NCI-H69 (cell line): Measurements from ENCODE around the gene AP3D1.
"Not testable (repeated sequence)": the region's sequence is repeated elsewhere in the genome, so short reads cannot be mapped to it uniquely, and the experiment has no call there.

ENCODE experiments used
- DNase-seq: peaks from one replicate; lab custom pipeline; 2025; lab: John Stamatoyannopoulos, UW

AP3D1 gene

DNA sequence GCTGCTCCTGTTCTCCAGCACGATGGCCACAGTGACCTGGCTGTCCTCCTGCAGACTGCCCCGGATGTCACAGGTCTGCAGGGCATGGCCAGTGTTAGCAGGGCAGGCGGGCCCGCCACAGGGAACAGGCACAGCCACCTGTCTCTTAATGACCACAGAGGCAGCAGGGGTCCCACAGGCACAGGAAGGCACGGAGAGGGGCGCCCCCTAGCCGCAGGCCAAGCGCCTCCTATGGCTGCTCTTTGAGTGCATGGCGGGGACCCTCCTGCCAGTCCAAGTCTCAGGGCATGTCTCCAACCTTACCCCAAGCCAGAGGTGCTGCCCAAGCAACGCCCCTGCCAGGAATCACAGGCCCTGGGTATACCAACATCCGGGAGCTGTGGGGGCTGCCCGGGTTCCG lies 40.5 kb downstream of the AP3D1 start:
- DNase-seq = no peak

DNA sequence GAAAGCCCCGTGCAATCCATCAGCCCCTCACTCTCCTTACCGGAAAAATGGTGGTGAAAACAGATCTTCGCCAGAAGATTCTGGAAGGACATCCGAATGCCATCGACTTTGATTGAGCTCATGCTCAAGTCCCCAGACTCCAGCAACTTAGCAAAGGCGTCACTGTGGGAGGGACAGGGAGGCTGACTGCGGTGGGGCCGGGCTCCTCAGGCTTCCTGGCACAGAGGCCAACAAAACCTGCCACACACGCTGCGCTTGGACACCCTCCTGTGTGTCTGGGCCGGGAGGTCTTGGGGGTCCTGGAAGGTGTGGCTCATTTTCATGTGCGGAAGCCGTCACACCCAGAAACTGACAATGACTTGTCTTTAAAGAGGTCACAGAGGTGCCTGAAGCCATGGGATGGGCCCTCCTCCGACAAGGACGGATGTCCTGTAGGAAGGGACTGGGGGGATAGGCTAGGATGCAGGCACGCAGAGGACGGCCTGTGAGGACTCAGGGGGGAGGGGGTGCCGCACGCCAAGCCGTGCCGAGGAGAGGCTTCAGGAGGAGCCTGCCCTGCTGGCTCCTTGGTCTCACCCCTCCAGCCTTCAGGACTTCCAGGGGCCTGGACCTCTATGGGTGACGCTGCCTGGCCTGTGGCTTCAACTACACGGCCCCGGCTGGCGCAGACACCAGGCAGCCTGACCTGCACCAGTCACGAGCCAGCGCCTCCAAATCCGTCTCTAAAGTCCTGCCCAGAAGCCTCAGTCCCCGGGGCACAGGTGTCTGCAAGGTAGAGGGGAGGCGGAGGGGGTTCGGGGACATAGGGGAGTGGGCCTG lies 42.1 kb downstream of the AP3D1 start:
- DNase-seq = no peak

DNA sequence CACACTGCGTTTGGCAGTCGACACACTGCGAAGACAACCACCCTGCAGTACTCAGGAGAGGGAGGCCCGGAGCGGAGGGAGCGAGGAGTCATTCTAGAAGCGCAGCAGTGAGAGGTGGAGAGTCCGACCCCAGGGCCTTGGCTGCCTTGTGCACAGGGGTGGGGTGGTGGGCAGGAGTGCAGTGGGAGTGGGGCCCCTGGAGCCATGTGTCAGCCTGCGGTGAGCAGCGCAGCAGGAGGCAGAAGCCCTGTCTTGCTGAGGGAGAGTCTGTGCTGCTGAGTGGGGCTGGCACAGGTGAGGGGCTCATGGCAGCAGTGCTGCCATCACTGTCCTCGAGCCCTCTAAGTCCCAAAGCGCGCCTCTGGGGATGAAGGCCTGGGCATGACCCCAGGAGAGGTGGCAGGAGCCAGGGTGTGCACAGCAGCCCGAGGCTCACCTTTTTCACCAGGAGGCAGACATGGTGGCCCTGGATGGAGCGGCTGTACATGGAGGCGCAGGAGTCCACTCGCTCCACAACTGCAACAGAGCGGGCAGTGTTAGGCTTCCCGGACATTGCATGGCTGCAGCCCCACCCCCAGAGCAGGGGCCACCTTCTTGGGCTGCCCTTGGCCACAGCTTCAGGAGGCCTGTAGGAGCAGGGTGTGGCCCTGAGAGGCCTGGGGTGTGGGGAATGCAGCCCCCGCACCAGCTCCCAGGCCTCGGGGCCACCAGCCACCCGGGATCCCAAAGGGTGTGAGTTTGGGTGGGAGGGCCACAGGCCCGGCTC lies 42.9 kb downstream of the AP3D1 start:
- no peak for DNase-seq

DNA sequence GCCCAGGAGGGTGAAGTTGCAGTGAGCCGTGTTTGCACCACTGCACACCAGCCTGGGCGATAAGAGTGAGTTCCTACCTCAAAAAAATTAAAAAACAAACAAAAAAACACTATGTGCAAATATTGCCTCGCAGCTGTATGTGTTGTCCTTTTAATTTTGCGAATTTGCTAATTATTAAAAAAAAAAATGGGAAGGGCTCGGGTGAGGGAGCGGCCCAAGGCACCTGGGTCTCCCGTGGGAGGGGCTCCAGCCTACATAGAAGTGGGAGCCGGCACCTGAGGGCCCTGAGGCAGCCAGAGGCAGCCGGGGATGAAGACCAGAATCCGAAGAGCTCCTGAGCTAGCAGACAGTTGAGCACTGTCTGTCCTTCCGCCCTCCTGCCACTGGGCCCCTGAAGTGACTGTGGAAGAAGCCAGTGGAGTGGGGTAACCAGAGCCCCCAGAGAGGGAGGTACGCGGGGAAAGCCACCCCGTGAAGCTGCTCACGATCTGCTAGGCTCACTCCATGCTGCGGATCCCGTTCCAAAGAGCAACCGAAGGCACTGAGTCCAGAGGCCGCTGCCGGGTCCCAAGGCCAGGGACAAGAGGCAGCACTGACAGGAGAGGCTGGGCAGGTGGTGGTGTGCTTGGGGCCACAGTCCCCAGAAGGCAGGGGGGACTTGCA lies 48.2 kb downstream of the AP3D1 start:
- no peak for DNase-seq

DNA sequence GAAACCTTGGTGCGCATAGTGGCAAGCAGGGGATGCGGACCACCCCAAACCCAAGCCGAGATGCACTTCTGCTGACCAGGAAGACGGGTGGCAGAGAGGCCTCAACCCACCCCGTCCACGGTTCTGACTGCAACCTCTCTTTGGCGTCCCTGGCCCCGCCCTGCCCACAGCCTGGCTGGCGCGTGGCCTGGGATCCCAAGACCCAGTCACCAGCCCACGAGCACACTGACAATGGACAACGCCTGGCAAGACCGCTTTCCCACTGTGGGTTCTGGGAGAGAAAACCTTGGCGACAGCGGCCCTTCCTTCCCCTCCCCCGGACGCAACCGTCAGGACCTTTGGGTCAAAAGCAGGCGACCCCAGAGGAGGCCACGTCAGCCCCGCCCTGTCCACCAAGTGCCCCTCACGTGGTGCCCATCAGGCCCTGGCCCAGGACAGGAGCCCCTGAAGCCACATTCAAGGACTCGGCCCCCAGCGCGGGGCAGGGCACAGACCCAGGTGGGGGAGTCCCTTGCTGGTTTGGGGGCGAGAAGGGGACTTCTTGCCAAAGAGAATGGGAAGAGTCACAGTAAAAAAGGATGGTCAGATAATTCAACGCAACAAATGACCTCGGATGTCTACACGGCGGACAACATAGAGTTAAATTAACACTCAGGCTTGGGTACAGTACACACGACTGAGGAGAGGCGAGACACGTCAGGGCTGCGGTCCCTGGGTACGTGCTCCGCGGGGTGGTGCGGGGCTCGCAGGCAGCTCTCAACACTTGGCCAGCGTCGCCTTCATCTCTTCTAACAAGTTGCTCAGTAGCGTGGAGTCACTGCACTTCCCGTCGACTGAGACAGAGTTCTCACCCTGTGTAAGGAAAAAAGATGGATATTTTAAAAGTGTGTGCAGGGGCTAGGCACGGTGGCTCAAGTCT lies 49.7 kb downstream of the AP3D1 start:
- no peak for DNase-seq

DNA sequence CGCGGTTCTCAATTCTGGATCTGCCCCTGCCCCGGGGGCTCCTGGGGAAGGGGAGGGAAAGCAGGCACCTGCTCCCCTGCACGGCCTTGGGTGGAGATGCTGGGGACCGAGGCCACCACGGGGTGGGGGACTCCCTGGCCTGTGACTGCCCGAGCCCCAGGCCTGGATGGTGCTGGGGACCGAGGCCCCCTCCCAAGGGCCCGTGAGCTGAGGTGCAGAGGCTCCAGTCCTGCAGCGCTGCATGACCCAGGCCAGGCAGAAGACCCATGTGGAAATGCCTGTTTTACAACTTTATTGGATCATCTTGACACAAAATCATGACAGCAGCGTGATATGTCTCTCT lies 50.7 kb downstream of the AP3D1 start:
- DNase-seq = no peak

DNA sequence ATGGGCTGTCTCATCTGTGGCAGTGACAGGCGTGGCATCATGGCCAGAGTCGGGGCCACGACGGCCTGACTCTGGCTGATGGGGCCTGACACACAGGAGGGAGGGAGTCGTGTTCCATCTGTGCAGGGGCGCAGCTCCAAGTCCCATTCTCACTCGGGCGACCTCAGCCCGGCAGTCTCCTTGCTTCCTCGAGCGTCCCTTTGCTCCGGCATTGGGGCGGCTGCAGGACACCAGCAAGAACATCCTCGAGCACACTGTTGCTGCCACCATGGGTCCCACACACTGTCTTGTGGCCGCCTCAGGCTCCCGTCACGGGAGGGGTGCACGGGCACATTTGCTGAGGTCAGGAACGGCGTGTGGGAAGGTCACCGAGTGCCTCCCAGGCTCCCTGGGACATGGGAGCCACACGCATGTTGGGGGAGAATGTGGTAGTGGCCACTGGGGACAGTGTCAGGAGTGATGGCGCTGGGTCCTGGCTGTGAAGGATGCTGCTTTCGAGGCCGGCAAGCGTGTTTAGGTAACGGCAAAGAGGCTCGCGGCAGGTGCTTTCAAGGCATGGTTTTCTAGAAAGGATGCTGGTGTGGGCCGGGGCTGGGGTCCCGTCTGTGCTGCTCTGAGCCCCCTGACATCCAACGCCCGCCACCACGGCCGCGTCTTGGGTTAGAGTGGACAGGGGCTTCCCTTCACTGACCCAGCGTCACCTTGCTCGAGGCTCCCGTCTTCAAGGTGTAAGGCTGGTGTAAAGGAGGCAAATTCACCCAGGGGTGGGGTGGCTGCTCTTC lies 51.2 kb downstream of the AP3D1 start:
- no peak for DNase-seq

DNA sequence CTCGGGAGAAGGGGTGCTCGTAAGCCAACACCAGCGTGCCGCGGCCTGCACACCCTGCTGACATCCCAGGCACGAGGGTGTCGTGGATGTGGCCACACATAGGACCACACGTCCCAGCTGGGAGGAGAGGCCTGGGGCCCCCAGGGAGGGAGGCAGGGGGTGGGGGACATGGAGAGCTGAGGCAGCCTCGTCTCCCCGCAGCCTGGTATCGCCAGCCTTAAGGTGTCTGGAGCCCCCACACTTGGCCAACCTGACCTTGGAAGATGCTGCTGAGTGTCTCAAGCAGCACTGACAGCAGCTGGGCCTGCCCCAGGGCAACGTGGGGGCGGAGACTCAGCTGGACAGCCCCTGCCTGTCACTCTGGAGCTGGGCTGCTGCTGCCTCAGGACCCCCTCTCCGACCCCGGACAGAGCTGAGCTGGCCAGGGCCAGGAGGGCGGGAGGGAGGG lies 52.3 kb downstream of the AP3D1 start:
- DNase-seq = no peak

DNA sequence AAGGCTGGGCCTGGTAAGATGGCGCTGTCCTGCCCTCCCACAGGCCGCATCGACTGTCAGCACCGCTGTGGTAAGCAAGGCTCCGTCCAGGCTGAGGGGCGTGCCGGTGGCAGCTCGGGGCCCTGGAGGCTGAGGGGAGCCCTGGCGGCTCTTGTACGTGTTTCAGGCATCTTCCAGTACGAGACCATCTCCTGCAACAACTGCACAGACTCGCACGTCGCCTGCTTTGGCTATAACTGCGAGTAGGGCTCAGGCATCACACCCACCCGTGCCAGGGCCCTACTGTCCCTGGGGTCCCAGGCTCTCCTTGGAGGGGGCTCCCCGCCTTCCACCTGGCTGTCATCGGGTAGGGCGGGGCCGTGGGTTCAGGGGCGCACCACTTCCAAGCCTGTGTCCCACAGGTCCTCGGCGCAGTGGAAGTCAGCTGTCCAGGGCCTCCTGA lies 53.5 kb downstream of the AP3D1 start:
- no peak for DNase-seq

DNA sequence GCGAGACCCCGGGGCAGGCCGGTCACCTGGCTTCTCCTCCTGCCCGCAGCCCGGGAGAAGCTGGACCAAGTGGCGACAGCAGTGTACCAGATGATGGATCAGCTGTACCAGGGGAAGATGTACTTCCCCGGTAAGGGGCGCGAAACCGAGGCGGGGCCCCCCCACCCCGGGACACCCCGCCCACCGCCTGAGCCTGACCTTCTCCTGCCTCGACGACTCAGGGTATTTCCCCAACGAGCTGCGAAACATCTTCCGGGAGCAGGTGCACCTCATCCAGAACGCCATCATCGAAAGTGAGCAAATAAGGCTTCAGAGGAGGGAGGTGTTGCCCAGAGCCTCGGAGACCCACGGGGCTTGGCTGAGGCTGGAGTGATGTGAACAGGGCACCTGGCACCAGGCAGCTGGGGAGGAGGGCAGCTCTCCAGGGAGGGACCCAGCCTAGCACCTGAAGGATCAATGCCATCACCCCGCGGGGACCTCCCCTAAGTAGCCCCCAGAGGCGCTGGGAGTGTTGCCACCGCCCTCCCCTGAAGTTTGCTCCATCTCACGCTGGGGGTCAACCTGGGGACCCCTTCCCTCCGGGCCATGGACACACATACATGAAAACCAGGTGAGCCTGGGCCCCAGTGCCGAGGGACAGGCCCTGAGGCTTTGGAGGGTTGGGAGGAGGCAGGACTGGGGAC lies 54.0 kb downstream of the AP3D1 start:
- DNase-seq = peak; percentile 45

DNA sequence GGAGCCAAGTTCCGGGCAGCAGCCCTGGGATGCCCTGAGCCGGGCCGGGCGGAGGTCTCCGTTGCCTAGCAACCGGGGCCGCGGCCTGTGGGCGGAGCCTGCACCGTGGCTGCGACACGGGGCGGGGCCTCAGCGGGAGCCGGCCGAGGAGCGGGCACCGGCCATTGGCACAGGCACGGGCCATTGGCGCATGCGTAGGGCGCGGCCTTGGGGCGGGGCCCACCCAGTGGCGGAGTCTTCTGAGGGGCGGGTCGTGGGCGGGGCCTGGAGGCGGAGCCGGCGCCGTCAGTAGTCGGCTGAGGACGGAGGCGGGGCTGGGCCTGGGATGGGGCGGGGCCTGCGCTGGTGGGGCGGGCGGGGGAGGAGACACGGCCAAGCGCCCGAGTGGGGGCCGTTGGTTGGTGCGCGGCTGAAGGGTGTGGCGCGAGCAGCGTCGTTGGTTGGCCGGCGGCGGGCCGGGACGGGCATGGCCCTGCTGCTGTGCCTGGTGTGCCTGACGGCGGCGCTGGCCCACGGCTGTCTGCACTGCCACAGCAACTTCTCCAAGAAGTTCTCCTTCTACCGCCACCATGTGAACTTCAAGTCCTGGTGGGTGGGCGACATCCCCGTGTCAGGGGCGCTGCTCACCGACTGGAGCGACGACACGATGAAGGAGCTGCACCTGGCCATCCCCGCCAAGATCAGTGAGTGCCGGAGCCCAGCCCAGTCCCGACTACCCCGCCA lies 54.7 kb downstream of the AP3D1 start, which contains the start of gene IZUMO4:
Gene IZUMO4, plus strand, starts transcription at position 436 of the 723 bp plus-strand sequence. Its CDS starts 31 bp downstream, at position 467.
- DNase-seq = peak; percentile 98

DNA sequence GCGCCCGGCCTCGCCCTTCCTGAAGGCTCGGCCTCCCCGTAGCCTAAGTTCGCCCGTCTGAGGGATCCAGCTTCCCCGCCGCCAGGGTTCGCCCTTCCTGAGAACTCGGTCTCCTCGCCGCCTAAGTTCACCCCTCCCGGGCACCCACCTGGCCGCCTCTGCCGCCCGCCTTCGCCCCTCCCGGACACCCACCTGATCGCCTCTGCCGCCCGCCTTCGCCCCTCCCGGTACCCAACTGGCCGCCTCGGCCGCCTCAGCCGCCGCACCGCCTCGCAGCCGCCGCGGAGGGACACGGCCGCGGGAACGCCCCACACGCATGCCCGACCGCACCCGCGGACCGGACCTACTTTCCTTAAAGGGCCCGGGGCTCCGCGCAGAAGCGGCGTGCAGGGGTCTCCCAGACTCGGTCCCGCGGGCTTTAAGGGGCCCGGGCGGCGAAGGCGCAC lies 55.3 kb downstream of the AP3D1 start, which contains the start of gene MOB3A:
Gene MOB3A, minus strand, starts transcription at position 293 of the 446 bp plus-strand sequence. CDS start 17,766 bp downstream, outside the sequence.
- peak; percentile 98 for DNase-seq

DNA sequence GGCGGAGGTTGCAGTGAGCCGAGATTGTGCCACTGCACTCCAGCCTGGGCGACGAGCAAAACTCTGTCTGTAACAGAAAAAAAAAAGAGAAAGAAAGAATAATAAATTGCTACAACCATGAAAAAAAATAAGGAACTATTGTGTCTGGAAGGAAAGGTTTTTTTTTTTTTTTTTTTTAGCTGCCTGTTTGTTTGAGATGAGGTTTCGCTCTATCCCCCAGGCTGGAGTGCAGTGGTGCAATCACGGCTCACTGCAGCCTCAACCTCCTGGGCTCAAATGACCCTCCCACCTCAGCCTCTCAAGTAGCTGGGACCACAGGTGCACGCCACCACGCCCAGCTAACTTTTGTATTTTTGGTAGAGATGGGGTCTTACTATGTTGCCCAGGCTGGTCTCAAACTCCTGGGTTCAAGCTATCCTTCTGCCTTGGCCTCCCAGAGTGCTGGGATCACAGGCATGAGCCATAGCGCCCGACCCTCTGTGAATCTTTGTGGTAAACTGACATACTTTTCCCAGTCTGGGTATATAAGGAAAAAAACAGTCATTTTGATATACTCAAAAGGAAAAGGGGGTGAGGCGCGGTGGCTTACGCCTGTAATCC lies 59.3 kb downstream of the AP3D1 start:
- not testable (repeated sequence) for DNase-seq

DNA sequence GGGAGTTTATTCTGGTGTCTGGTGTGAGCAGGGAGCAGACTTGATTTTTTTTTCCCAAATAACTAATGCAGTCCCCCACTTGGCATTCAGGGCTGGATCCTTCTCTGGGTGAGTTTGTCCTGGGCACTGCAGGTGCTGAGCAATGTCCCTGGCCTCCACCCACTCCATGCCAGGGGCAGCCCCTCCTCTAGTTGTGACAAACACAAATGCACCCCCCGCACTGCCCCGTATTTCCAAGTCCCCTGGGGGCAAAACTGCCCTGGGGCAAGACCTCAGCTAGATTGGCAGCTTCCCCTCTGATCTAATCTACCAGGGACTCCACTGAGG lies 61.7 kb downstream of the AP3D1 start:
- DNase-seq = no peak

DNA sequence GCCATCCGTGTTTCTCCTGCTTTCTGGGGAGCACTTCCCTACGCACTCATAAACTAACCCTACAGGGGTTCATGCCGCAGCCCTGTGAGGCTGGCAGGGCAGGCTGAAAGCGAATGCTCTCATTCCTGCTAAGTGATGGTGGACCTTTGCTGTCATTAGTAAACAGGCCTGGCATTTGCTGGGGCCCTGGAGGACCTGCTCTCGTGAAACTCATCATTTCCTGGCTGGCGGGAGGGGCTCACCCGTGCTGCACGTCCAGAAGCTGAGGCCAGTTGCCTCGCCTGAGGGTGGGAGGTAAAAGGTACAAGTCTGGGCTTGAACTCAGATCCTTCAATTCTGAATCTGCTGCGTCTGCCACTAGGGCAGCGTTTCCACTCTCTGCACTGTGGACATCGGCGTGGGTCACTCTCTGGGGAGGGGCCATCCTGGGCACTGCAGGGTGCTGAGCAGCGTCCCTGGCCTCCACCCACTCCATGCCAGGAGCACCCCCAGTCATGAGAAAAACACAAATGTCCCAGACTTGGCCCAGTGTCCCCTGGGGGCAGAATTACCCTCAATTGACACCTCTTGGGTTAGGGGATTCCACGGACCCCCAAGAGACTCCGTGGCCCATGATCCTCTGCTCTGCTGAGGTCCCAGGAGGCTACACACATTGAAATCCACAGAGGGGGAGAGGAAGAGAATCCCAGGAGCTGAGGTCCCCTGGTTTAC lies 62.2 kb downstream of the AP3D1 start:
- peak; percentile 39 for DNase-seq

DNA sequence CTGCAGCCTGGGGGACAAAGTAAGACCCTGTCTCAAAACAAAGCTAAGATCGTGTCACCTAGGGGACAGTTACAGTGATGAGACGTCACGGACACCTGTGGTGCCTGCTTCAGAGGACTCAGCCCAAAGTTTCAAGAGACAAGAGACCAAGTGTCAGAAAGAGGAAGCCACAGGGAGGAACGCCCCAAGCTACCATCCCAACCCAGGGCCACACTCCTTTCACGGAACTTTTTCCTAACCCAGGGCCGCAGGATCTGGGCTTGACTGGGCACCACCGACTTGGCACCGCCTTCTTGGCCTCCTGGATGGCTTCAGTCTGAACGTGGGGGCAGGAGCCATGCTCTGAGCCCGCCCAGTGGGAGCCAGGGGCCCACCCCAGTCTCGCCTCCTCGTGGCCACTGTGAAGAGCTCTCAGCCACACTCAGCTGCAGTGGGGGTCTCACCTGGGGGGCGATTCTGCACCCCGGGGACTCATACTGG lies 63.7 kb downstream of the AP3D1 start:
- DNase-seq = no peak

DNA sequence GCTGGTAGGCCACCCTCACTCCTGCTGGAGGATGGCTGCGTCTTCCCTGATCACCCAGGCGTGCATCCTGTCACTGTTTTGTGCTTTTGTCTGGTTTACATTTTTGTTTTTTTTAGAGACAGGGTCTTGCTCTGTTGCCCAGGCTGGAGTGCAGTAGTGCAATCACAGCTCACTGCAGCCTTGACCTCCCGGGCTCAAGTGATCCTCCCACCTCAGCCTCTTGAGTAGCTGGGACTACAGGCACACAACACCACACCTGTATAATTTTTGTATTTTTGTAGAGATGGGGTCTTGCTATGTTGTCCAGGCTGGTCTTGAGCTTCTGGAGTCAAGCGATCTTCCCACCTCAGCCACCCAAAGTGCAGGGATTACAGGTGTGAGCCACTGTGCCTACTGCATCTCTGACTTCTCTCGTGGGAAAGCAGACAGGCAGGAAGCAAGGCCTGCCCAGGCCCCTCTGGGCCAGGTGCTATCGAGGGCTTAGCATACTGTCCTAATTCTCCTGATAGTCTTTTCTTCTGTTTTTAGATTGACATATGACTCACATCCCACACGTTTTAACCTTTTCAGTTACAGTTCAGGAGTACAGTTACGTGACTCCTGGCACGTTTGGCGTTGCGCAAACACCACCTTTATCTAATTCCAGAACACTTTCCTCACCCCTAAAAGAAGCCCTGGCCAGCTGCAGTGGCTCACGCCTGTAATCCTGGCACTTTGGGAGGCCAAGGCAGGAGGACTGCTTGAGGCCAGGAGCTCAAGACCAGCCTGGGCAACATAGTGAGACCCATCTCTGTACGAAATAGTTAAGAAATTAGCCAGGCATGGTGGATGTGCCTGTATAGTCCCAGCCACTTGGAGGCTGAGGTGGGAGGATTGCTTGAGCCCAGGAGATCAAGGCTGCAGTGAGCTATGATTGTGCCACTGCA lies 64.4 kb downstream of the AP3D1 start:
- not testable (repeated sequence) for DNase-seq
